WTC11 (cell line): ENCODE results near the gene TMEM54. TPM values are rescaled to one million over a fixed set of nuclear protein-coding genes. Genes with fewer than 3 reads are reported as not detected.

Source experiments
- ATAC-seq: fragments of 200-7000 bp; cut with Tn5 transposase; 2 replicates; pipeline ENCODE4 v1.10.0; 2021; ENCODE audit warnings: mild to moderate bottlenecking, moderate library complexity
- CTCF ChIA-PET: fragments of 300-600 bp; sonication (Branson Sonifier 250); formaldehyde crosslinking; loops from one replicate; lab custom pipeline; 2021; ENCODE audit warnings: antibody characterized with exemption; lab: Charles Lee
- POLR2A ChIA-PET: fragments of 350-600 bp; sonication (Branson Sonifier 250); formaldehyde crosslinking; loops from one replicate; lab custom pipeline; 2021; ENCODE audit warnings: antibody characterized with exemption; lab: Charles Lee
- DNase-seq: peaks from one replicate; pipeline ENCODE4 v3.0.0; 2021; ENCODE audit warnings: low spot score
- H3K27ac Mint-ChIP-seq: 2 replicates; pipeline ENCODE4 v1.8.0; 2021; ENCODE audit warnings: mixed read lengths
- H3K27me3 Mint-ChIP-seq: 2 replicates; pipeline ENCODE4 v1.8.0; 2021; ENCODE audit warnings: low read depth, mild to moderate bottlenecking, moderate library complexity, mixed read lengths
- H3K36me3 Mint-ChIP-seq: 2 replicates; pipeline ENCODE4 v1.8.0; 2021; ENCODE audit warnings: mixed read lengths
- H3K4me1 Mint-ChIP-seq: 2 replicates; pipeline ENCODE4 v1.8.0; 2022; ENCODE audit warnings: mixed read lengths
- H3K4me3 Mint-ChIP-seq: 2 replicates; pipeline ENCODE4 v1.8.0; 2021; ENCODE audit warnings: mild to moderate bottlenecking, moderate library complexity, mixed read lengths
- H3K9me3 Mint-ChIP-seq: 2 replicates; pipeline ENCODE4 v1.8.0; 2021; ENCODE audit warnings: mixed read lengths
- AR ChIP-seq: fragments of 250-450 bp; sonication (Bioruptor Pico); IDR thresholded peaks from 2 replicates; pipeline ENCODE4 v1.9.0; 2021; ENCODE audit warnings: mild to moderate bottlenecking
- CDX4 ChIP-seq: fragments of 250-450 bp; sonication (Bioruptor Pico); IDR thresholded peaks from 2 replicates; pipeline ENCODE4 v1.9.0; 2021; ENCODE audit warnings: moderate library complexity, mild to moderate bottlenecking, inconsistent platforms, borderline replicate concordance
- E2F4 ChIP-seq: sonication (generic); formaldehyde crosslinking; IDR thresholded peaks from 2 replicates; pipeline ENCODE4 v1.8.1; 2022; ENCODE audit warnings: low read depth, mild to moderate bottlenecking, moderate library complexity, missing genetic modification reagents, borderline replicate concordance
- FOXJ3 ChIP-seq: sonication (generic); formaldehyde crosslinking; IDR thresholded peaks from 2 replicates; pipeline ENCODE4 v1.9.0; 2021; ENCODE audit warnings: missing genetic modification reagents, mild to moderate bottlenecking, borderline replicate concordance
- GRHL2 ChIP-seq: fragments of 250-450 bp; sonication (Bioruptor Pico); IDR thresholded peaks from 2 replicates; pipeline ENCODE4 v1.8.0; 2022; ENCODE audit warnings: mild to moderate bottlenecking, moderate library complexity; ENCODE audit not compliant: insufficient replicate concordance, severe bottlenecking
- MLX ChIP-seq: sonication (generic); formaldehyde crosslinking; IDR thresholded peaks from 2 replicates; pipeline ENCODE4 v1.8.1; 2023; ENCODE audit warnings: mild to moderate bottlenecking, missing genetic modification reagents, moderate library complexity
- NFATC4 ChIP-seq: fragments of 250-450 bp; sonication (Bioruptor Pico); IDR thresholded peaks from 2 replicates; pipeline ENCODE4 v1.9.0; 2021; ENCODE audit warnings: mild to moderate bottlenecking
- RORB ChIP-seq: fragments of 250-450 bp; sonication (Bioruptor Pico); IDR thresholded peaks from 2 replicates; pipeline ENCODE4 v1.9.0; 2021; ENCODE audit warnings: mild to moderate bottlenecking
- ZBTB21 ChIP-seq: sonication (generic); formaldehyde crosslinking; IDR thresholded peaks from 2 replicates; pipeline ENCODE4 v1.8.1; 2023; ENCODE audit warnings: mild to moderate bottlenecking, missing genetic modification reagents, borderline replicate concordance
- total RNA-seq: library from RNA; stranded (reverse); gene quantifications from 3 replicates; pipeline ENCODE4 v1.2.3, GENCODE V29; 2021
- TF ChIP-seq, protein P1 (sequence below): sonication (generic); formaldehyde crosslinking; IDR thresholded peaks from 2 replicates; pipeline ENCODE4 v1.8.0; 2023; ENCODE audit warnings: mild to moderate bottlenecking, missing genetic modification reagents
- TF ChIP-seq, protein P2 (sequence below): sonication (generic); formaldehyde crosslinking; IDR thresholded peaks from 2 replicates; pipeline ENCODE4 v1.8.0; 2023; ENCODE audit warnings: missing genetic modification reagents, mild to moderate bottlenecking, borderline replicate concordance
- TF ChIP-seq, protein P3 (sequence below): sonication (generic); formaldehyde crosslinking; IDR thresholded peaks from 2 replicates; pipeline ENCODE4 v1.8.0; 2022; ENCODE audit warnings: missing genetic modification reagents

TMEM54 gene
- total RNA-seq, 1 experiment from 2014 or later: 20.7 TPM

DNA sequence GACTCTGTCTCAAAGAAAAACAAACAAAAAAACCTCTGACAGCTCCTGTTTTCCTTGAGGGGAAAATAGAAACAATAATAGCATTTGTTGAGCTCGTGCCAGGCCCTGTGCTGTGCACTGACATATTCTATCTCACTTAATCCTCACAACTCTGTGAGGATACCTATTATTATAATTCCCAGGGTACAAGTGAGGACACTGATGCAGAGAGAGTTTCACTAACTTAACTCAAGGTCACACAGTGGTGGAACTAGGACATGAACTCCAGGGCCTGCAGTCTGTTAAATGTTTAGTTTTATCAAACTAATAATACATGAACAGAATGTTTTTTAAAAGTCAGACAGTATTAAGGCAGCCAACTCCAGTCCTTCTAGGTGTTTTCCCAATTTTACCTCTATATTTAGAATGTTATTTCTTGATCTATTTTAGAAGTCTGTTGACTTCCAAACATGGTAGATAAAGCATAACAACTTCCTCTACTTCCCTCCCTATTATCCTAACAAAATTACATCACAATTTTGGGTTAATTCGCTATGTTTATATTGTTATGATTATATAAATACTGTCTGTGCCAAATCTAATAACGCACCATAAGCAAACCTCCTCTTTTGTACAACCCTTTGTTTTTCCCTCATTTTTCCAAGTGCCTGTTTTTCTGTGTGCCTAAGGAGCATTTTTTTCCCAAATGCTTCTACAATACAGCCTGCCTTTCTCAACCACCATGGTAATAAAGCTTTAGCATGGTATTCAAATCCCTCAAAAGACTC lies 35.4 kb downstream of the TMEM54 start:
- Mint-ChIP-seq H3K4me3 (no peak overlapping the region), H3K4me1 (peaks cover 9% of the 10 kb centered on the region), H3K36me3 (peaks cover 6% of the 10 kb centered on the region), H3K27ac (no peak overlapping the region), H3K27me3 (peaks cover 25% of the 10 kb centered on the region), H3K9me3 (no peaks in the 10 kb centered on the region)
- no peak for ATAC-seq
- CTCF ChIA-PET: interaction anchor here (1.2 kb wide), 1 partner anchor 27 kb away, joined by 4 read pairs; no protein-coding TSS in a partner anchor
- TF ChIP-seq, protein P1, sequence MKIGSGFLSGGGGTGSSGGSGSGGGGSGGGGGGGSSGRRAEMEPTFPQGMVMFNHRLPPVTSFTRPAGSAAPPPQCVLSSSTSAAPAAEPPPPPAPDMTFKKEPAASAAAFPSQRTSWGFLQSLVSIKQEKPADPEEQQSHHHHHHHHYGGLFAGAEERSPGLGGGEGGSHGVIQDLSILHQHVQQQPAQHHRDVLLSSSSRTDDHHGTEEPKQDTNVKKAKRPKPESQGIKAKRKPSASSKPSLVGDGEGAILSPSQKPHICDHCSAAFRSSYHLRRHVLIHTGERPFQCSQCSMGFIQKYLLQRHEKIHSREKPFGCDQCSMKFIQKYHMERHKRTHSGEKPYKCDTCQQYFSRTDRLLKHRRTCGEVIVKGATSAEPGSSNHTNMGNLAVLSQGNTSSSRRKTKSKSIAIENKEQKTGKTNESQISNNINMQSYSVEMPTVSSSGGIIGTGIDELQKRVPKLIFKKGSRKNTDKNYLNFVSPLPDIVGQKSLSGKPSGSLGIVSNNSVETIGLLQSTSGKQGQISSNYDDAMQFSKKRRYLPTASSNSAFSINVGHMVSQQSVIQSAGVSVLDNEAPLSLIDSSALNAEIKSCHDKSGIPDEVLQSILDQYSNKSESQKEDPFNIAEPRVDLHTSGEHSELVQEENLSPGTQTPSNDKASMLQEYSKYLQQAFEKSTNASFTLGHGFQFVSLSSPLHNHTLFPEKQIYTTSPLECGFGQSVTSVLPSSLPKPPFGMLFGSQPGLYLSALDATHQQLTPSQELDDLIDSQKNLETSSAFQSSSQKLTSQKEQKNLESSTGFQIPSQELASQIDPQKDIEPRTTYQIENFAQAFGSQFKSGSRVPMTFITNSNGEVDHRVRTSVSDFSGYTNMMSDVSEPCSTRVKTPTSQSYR (CRISPR knock-in tag): no peak
- TF ChIP-seq AR (CRISPR knock-in tag): no peak
- no peak for TF ChIP-seq FOXJ3 (CRISPR knock-in tag)
- TF ChIP-seq, protein P2, sequence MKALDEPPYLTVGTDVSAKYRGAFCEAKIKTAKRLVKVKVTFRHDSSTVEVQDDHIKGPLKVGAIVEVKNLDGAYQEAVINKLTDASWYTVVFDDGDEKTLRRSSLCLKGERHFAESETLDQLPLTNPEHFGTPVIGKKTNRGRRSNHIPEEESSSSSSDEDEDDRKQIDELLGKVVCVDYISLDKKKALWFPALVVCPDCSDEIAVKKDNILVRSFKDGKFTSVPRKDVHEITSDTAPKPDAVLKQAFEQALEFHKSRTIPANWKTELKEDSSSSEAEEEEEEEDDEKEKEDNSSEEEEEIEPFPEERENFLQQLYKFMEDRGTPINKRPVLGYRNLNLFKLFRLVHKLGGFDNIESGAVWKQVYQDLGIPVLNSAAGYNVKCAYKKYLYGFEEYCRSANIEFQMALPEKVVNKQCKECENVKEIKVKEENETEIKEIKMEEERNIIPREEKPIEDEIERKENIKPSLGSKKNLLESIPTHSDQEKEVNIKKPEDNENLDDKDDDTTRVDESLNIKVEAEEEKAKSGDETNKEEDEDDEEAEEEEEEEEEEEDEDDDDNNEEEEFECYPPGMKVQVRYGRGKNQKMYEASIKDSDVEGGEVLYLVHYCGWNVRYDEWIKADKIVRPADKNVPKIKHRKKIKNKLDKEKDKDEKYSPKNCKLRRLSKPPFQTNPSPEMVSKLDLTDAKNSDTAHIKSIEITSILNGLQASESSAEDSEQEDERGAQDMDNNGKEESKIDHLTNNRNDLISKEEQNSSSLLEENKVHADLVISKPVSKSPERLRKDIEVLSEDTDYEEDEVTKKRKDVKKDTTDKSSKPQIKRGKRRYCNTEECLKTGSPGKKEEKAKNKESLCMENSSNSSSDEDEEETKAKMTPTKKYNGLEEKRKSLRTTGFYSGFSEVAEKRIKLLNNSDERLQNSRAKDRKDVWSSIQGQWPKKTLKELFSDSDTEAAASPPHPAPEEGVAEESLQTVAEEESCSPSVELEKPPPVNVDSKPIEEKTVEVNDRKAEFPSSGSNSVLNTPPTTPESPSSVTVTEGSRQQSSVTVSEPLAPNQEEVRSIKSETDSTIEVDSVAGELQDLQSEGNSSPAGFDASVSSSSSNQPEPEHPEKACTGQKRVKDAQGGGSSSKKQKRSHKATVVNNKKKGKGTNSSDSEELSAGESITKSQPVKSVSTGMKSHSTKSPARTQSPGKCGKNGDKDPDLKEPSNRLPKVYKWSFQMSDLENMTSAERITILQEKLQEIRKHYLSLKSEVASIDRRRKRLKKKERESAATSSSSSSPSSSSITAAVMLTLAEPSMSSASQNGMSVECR: no peak
- no peak for TF ChIP-seq NFATC4
- TF ChIP-seq, protein P3, sequence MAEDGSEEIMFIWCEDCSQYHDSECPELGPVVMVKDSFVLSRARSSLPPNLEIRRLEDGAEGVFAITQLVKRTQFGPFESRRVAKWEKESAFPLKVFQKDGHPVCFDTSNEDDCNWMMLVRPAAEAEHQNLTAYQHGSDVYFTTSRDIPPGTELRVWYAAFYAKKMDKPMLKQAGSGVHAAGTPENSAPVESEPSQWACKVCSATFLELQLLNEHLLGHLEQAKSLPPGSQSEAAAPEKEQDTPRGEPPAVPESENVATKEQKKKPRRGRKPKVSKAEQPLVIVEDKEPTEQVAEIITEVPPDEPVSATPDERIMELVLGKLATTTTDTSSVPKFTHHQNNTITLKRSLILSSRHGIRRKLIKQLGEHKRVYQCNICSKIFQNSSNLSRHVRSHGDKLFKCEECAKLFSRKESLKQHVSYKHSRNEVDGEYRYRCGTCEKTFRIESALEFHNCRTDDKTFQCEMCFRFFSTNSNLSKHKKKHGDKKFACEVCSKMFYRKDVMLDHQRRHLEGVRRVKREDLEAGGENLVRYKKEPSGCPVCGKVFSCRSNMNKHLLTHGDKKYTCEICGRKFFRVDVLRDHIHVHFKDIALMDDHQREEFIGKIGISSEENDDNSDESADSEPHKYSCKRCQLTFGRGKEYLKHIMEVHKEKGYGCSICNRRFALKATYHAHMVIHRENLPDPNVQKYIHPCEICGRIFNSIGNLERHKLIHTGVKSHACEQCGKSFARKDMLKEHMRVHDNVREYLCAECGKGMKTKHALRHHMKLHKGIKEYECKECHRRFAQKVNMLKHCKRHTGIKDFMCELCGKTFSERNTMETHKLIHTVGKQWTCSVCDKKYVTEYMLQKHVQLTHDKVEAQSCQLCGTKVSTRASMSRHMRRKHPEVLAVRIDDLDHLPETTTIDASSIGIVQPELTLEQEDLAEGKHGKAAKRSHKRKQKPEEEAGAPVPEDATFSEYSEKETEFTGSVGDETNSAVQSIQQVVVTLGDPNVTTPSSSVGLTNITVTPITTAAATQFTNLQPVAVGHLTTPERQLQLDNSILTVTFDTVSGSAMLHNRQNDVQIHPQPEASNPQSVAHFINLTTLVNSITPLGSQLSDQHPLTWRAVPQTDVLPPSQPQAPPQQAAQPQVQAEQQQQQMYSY: no peak
- no peak for TF ChIP-seq E2F4 (CRISPR knock-in tag)
- TF ChIP-seq CDX4 (CRISPR knock-in tag): no peak
- no peak for TF ChIP-seq MLX
- TF ChIP-seq GRHL2: no peak
- no peak for TF ChIP-seq ZBTB21 (CRISPR knock-in tag)
- TF ChIP-seq RORB (CRISPR knock-in tag): no peak
- no peak for DNase-seq
- POLR2A ChIA-PET: no interaction called here
